Prostate gland (tissue), 2 donors: ENCODE results near the gene LRRC53. TPM values are rescaled to one million over a fixed set of nuclear protein-coding genes. Genes with fewer than 3 reads are reported as not detected.

Experiments used
- DNase-seq: peaks from one replicate; pipeline ENCODE4 v3.0.0-alpha.2; 2019; ENCODE audit warnings: low spot score
- H3K27ac ChIP-seq, 2 donors: fragments of 200-600 bp; sonication (generic); 2 replicates each; pipeline ENCODE4 v1.5.1; 2017 to 2019
- H3K27me3 ChIP-seq: fragments of 200-600 bp; sonication (generic); replicated peaks from 2 replicates; pipeline ENCODE4 v1.5.1; 2019; ENCODE audit not compliant: insufficient read depth
- H3K36me3 ChIP-seq, 2 donors: fragments of 200-600 bp; sonication (generic); 1 replicate in 1 of 2; 2 replicates in 1 of 2; pipeline versions ENCODE4 v1.5.1 to v1.8.1; 2017 to 2019
- H3K4me1 ChIP-seq: fragments of 200-600 bp; sonication (generic); replicated peaks from 2 replicates; pipeline ENCODE4 v1.5.1; 2019
- H3K4me3 ChIP-seq, 2 donors: fragments of 200-600 bp; sonication (generic); 2 replicates each; pipeline ENCODE4 v1.5.1; 2017 to 2019
- H3K9me3 ChIP-seq: fragments of 200-600 bp; sonication (generic); 2 replicates; pipeline ENCODE4 v1.5.1; 2017
- CTCF ChIP-seq, 4 experiments: fragments of 200-600 bp in 2 of 4; fragments of 450-650 bp in 2 of 4; sonication (generic) in 2 of 4; IDR thresholded peaks; 1 replicate in 3 of 4; 2 replicates in 1 of 4; pipeline ENCODE4 v1.5.1; 2016 to 2019; ENCODE audit warnings: antibody characterized with exemption in 4 of 4, mild to moderate bottlenecking in 2 of 4, moderate library complexity in 2 of 4
- POLR2A ChIP-seq: fragments of 450-650 bp; IDR thresholded peaks from one replicate; pipeline ENCODE4 v1.6.1; 2016; ENCODE audit warnings: antibody characterized with exemption, mild to moderate bottlenecking
- POLR2AphosphoS5 ChIP-seq: sonication (generic); formaldehyde crosslinking; IDR thresholded peaks from one replicate; pipeline ENCODE4 v1.6.1; 2017; ENCODE audit warnings: antibody characterized with exemption
- WGBS: methylation state at CpG from one replicate; pipeline ENCODE4 v1.1.5; 2018; 5-methylcytosine and 5-hydroxymethylcytosine counted together
- intact Hi-C: fragments of 100-400 bp; cut with DNase I; formaldehyde crosslinking; loops from one replicate; pipeline ENCODE4 v1.14.2; 2022
- total RNA-seq, 2 donors: library from RNA; depleted of rRNA; stranded (reverse); fragments of >200 nt; gene quantifications; one replicate each; pipeline ENCODE4 v1.1.0, GENCODE V29; 2016

Gene LRRC53
- not detected for total RNA-seq

- H3K4me1 ChIP-seq: no peaks in the 10 kb centered on the region
- no peaks in the 10 kb centered on the region for H3K36me3 ChIP-seq
- TF ChIP-seq POLR2AphosphoS5 (no peak), CTCF (IDR thresholded peaks at IDR 0.05) (no peak), POLR2A (no peak)
- intact Hi-C loops: no loop called here
- H3K27me3 ChIP-seq: no peaks in the 10 kb centered on the region
- no peak for DNase-seq
- no peaks in the 10 kb centered on the region for H3K9me3 ChIP-seq
- no peak within 1 kb of the TSS for H3K27ac ChIP-seq
- no peak within 1 kb of the TSS for H3K4me3 ChIP-seq
- WGBS: 71% methylated on average over 2 of the region's 2 CpGs
These were observed at the start of gene LRRC53 for GRCh38 chr1:74512170-74512915. LRRC53 (minus strand) TSS chr1:74512611; CDS start chr1:74483349, 29,262 bp downstream.

- 61% methylated on average over 2 of the region's 2 CpGs for WGBS
- DNase-seq: no peak
- TF ChIP-seq POLR2A (no peak), CTCF (IDR thresholded peaks at IDR 0.05) (no peak), POLR2AphosphoS5 (no peak)
These were observed 37.5 kb upstream of the LRRC53 start for GRCh38 chr1:74549932-74550331.

GRCh38 chr1:74548961-74549750, 36.7 kb upstream of the LRRC53 start:
- H3K4me3 ChIP-seq: no peak overlapping the region
- DNase-seq: no peak
- no peak for TF ChIP-seq CTCF (IDR thresholded peaks at IDR 0.05)
- TF ChIP-seq POLR2AphosphoS5: no peak
- no peak for TF ChIP-seq POLR2A
- no peaks in the 10 kb centered on the region for H3K9me3 ChIP-seq
- WGBS: 59% methylated on average over 4 of the region's 4 CpGs
- H3K27me3 ChIP-seq: no peaks in the 10 kb centered on the region
- H3K27ac ChIP-seq: no peak overlapping the region
- intact Hi-C loops: no loop called here
- H3K4me1 ChIP-seq: no peaks in the 10 kb centered on the region
- no peaks in the 10 kb centered on the region for H3K36me3 ChIP-seq

More at GRCh38 chr1:74549932-74550331, 37.5 kb upstream of the LRRC53 start:
- Histone ChIP-seq H3K27ac (no peak overlapping the region), H3K9me3 (no peaks in the 10 kb centered on the region), H3K4me1 (no peaks in the 10 kb centered on the region), H3K27me3 (no peaks in the 10 kb centered on the region), H3K36me3 (no peaks in the 10 kb centered on the region), H3K4me3 (no peak overlapping the region)
- intact Hi-C loops: no loop called here

- no peak overlapping the region for H3K4me3 ChIP-seq
- no peaks in the 10 kb centered on the region for H3K27me3 ChIP-seq
- no peaks in the 10 kb centered on the region for H3K9me3 ChIP-seq
- H3K27ac ChIP-seq: no peak overlapping the region
- H3K4me1 ChIP-seq: no peaks in the 10 kb centered on the region
- TF ChIP-seq POLR2AphosphoS5 (no peak), POLR2A (no peak), CTCF (IDR thresholded peaks at IDR 0.05) (no peak)
- no peak for DNase-seq
- no peaks in the 10 kb centered on the region for H3K36me3 ChIP-seq
- 87% methylated on average over 2 of the region's 2 CpGs for WGBS
- intact Hi-C loops: no loop called here
These were observed 33.4 kb upstream of the LRRC53 start for GRCh38 chr1:74545821-74546220.

- DNase-seq: no peak
- TF ChIP-seq CTCF (IDR thresholded peaks at IDR 0.05) (no peak), POLR2AphosphoS5 (no peak), POLR2A (no peak)
- H3K27ac ChIP-seq: no peak overlapping the region
- no peaks in the 10 kb centered on the region for H3K27me3 ChIP-seq
- H3K9me3 ChIP-seq: no peaks in the 10 kb centered on the region
- H3K4me3 ChIP-seq: no peak overlapping the region
- intact Hi-C loops: no loop called here
- H3K36me3 ChIP-seq: no peaks in the 10 kb centered on the region
- no peaks in the 10 kb centered on the region for H3K4me1 ChIP-seq
- 92% methylated on average over 3 of the region's 3 CpGs for WGBS
These were observed 21.8 kb upstream of the LRRC53 start for GRCh38 chr1:74534241-74534640.
